Middle frontal gyrus (tissue), 1 donor: ENCODE data around the gene TPBGL.

Experiments
- DNase-seq: peaks from one replicate; pipeline ENCODE4 v3.0.0-alpha.2; 2015; ENCODE audit warnings: low spot score; ENCODE audit errors: extremely low spot score

TPBGL gene

GRCh38 chr11:75208446-75208845, 32.1 kb upstream of the TPBGL start:
- no peak for DNase-seq

GRCh38 chr11:75212411-75212810, 28.2 kb upstream of the TPBGL start:
- DNase-seq: no peak

- no peak for DNase-seq
These were observed 26.2 kb upstream of the TPBGL start for GRCh38 chr11:75214411-75214821.

GRCh38 chr11:75214843-75215242, 25.7 kb upstream of the TPBGL start:
- DNase-seq: no peak

- no peak for DNase-seq
These were observed 20.7 kb upstream of the TPBGL start for GRCh38 chr11:75219869-75220268.

GRCh38 chr11:75223954-75224643, 16.5 kb upstream of the TPBGL start:
- no peak for DNase-seq

- DNase-seq: no peak
These were observed 14.8 kb upstream of the TPBGL start for GRCh38 chr11:75225794-75226193.

- DNase-seq: no peak
These were observed 11.1 kb upstream of the TPBGL start for GRCh38 chr11:75229466-75229865.

GRCh38 chr11:75230621-75231020, 10.0 kb upstream of the TPBGL start:
- no peak for DNase-seq

GRCh38 chr11:75233754-75234172, 6.8 kb upstream of the TPBGL start:
- DNase-seq: no peak

- no peak for DNase-seq
These were observed 4.5 kb upstream of the TPBGL start for GRCh38 chr11:75236062-75236461.

- DNase-seq: no peak
These were observed 3.5 kb upstream of the TPBGL start for GRCh38 chr11:75237050-75237449.

- DNase-seq: no peak
These were observed 1.8 kb upstream of the TPBGL start for GRCh38 chr11:75238595-75239440.

- DNase-seq: no peak
These were observed 863 bp upstream of the TPBGL start for GRCh38 chr11:75239531-75240290.

GRCh38 chr11:75241036-75241905, 697 bp downstream of the TPBGL start:
- DNase-seq: peak; percentile 75

- DNase-seq: no peak
These were observed 1.5 kb downstream of the TPBGL start for GRCh38 chr11:75241906-75242644.

- no peak for DNase-seq
These were observed 2.4 kb downstream of the TPBGL start for GRCh38 chr11:75242722-75243600.

GRCh38 chr11:75244052-75244814, 3.7 kb downstream of the TPBGL start:
- no peak for DNase-seq
